A673 (cell line): Measurements from ENCODE around the gene PHACTR3.
"Not testable (repeated sequence)": the region's sequence is repeated elsewhere in the genome, so short reads cannot be mapped to it uniquely, and the experiment has no call there.

Experiments used
- EZH2 ChIP-seq: fragments of 200-600 bp; sonication (generic); IDR thresholded peaks from 2 replicates; pipeline ENCODE4 v1.6.1; 2017; ENCODE audit warnings: borderline replicate concordance, low read depth, mild to moderate bottlenecking, mixed read lengths, antibody characterized with exemption, low read length; ENCODE audit not compliant: poor library complexity, severe bottlenecking
- TF ChIP-seq, protein P1 (sequence below): fragments of 300-800, 200-600 bp; sonication (generic); conservative IDR thresholded peaks from 2 replicates; pipeline ENCODE4 v1.5.1; 2017; ENCODE audit warnings: low read depth, mild to moderate bottlenecking, antibody characterized with exemption, low read length, moderate library complexity, mixed read lengths

- TF ChIP-seq, protein P1, sequence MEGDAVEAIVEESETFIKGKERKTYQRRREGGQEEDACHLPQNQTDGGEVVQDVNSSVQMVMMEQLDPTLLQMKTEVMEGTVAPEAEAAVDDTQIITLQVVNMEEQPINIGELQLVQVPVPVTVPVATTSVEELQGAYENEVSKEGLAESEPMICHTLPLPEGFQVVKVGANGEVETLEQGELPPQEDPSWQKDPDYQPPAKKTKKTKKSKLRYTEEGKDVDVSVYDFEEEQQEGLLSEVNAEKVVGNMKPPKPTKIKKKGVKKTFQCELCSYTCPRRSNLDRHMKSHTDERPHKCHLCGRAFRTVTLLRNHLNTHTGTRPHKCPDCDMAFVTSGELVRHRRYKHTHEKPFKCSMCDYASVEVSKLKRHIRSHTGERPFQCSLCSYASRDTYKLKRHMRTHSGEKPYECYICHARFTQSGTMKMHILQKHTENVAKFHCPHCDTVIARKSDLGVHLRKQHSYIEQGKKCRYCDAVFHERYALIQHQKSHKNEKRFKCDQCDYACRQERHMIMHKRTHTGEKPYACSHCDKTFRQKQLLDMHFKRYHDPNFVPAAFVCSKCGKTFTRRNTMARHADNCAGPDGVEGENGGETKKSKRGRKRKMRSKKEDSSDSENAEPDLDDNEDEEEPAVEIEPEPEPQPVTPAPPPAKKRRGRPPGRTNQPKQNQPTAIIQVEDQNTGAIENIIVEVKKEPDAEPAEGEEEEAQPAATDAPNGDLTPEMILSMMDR: not testable (repeated sequence)
- TF ChIP-seq EZH2: not testable (repeated sequence)
These were observed 252.6 kb downstream of the PHACTR3 start for GRCh38 chr20:59856941-59857340.
